Psoas muscle (tissue), 8 donors: ENCODE results near the gene XDH. TPM values are rescaled to one million over a fixed set of nuclear protein-coding genes. Genes with fewer than 3 reads are reported as not detected.
A peak's percentile ranks its signal among the peaks of the same experiment; 100 is the strongest.

Experiments
- ATAC-seq, 4 donors: fragments of 200-7000 bp; cut with Tn5 transposase; one replicate each; pipeline ENCODE4 v1.9.1; 2020; ENCODE audit warnings: moderate library complexity in 3 of 4, mild to moderate bottlenecking in 2 of 4
- DNase-seq, 2 donors: peaks; one replicate each; pipeline ENCODE4 v3.0.0-alpha.2; 2020
- H3K27ac ChIP-seq: fragments of 200-600 bp; one replicate; pipeline ENCODE4 v1.8.0; 2022
- H3K27me3 ChIP-seq, 3 donors: fragments of 200-600 bp in 1 of 3; one replicate each; pipeline versions ENCODE4 v1.6.1 to v1.8.0; 2013 to 2022; ENCODE audit warnings: low read length in 2 of 3, mild to moderate bottlenecking in 2 of 3, moderate library complexity in 1 of 3; ENCODE audit not compliant: insufficient read depth in 3 of 3
- H3K36me3 ChIP-seq, 2 donors: fragments of 200-600 bp in 1 of 2; one replicate each; pipeline versions ENCODE4 v1.6.1 to v1.8.0; 2013 to 2022; ENCODE audit warnings: low read depth in 1 of 2, mild to moderate bottlenecking in 1 of 2, moderate library complexity in 1 of 2; ENCODE audit not compliant: insufficient read depth in 1 of 2
- H3K4me1 ChIP-seq: fragments of 200-600 bp; one replicate; pipeline ENCODE4 v1.8.0; 2022
- H3K4me3 ChIP-seq: fragments of 200-600 bp; one replicate; pipeline ENCODE4 v1.8.0; 2022; ENCODE audit warnings: mild to moderate bottlenecking
- H3K9me3 ChIP-seq: fragments of 200-600 bp; one replicate; pipeline ENCODE4 v1.8.0; 2022
- CTCF ChIP-seq: fragments of 200-600 bp; IDR thresholded peaks from one replicate; pipeline ENCODE4 v1.8.0; 2022; ENCODE audit warnings: antibody characterized with exemption
- WGBS, 3 donors: extraction: QIAGEN DNeasy Blood & Tissue Kit; methylation state at CpG; one replicate each; pipeline versions ENCODE4 v1.1.6 to v1.1.7; 2013; 5-methylcytosine and 5-hydroxymethylcytosine counted together
- intact Hi-C, 2 donors: fragments of 100-400 bp; cut with DNase I; formaldehyde crosslinking; loops; one replicate each; pipeline versions ENCODE4 v1.11.0 to v1.14.2; 2022
- polyA plus RNA-seq, 3 donors: library from polyadenylated mRNA; stranded (reverse); fragments of 200-250 nt; gene quantifications; one replicate each; pipeline ENCODE4 v1.2.3, GENCODE V29; 2013
- total RNA-seq, 4 donors: library from RNA; stranded (reverse); fragmentation: NEBNext Ultra II Directional in 2 of 4; extraction: Animal tissue kit (Norgen Biotek cat#: 25700) in 2 of 4; gene quantifications; one replicate each; pipeline versions ENCODE4 v1.2.1 to v1.2.4, GENCODE V29; 2021 to 2023
- donor health status: healthy with polysubstance abuse.
- donor health status: DM: no; HTN: no; CAD: no; lungs with moderate emphysema.
- donor health status: Bipolar disorder and iron deficiency.
- donor health status: healthy.
- donor health status: DM: yes; HTN: yes; CAD: no.
- donor health status: DM: no; HTN: no; CAD: no.
- donor health status: DM: no; HTN: no; CAD: no.
- donor health status: DM: yes; HTN: yes; CAD: no.

Gene XDH
- total and polyA plus RNA-seq, 7 donors = 0.03 to 1.5 (median 0.09) TPM; not detected in 1

DNA sequence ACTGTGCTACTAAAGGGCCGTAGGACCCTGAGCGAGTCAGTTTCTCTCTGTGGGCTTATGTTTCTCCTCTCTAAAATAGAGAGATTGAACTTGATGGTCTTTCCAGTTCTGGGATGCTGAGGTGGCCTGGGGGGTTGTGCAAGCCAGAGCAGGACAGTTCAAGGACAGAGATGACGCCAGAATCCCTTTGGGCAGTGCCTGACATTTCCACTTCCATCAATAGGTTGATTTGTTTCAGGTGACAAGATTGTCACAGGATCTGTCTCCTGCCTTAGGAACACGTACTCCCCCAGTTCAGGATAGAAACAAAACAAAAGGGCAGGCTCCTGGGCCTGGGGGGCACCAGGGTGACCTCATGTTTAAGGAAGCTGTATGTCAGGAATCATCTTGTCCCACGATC, 82.0 kb downstream of the XDH start:
- Histone ChIP-seq H3K36me3 (no peaks in the 10 kb centered on the region), H3K4me3 (no peak overlapping the region), H3K9me3 (no peaks in the 10 kb centered on the region), H3K27ac (no peak overlapping the region), H3K27me3 (no peaks in the 10 kb centered on the region), H3K4me1 (peaks cover 5% of the 10 kb centered on the region)
- TF ChIP-seq CTCF = no peak
- ATAC-seq (no peak), DNase-seq (no peak)
- intact Hi-C loops = loop anchor here (2.0 to 10.0 kb wide), 3 partner anchors 95 to 1128 kb away; no protein-coding TSS in a partner anchor
- WGBS, 3 donors = 49 to 80% (median 70%) methylated on average over 5 of the region's 5 CpGs

DNA sequence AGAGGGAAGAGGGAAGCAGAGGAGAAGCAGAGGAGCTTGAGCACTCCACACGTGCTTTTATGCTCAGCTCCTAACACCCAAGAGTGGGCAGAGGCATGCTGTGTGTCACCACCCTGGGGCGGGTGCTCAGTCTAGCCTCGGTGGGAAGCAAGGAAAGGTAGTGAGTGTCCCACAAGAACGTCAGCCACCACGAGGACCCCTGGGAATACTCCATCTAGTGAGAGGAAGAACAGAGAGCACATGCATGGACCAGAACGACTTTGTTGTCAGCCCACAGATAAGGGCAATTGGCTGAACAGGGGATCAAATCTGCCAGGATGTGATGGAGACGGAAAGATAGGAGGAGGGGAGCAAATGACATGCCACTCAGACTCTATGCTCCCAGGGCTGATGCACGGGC, 83.4 kb downstream of the XDH start:
- no peak overlapping the region for H3K4me3 ChIP-seq
- no peak for TF ChIP-seq CTCF
- WGBS, 3 donors = 55 to 63% (median 60%) methylated on average over 8 of the region's 8 CpGs
- H3K4me1 ChIP-seq = peaks cover 5% of the 10 kb centered on the region
- DNase-seq (no peak), ATAC-seq (no peak)
- no peak overlapping the region for H3K27ac ChIP-seq
- H3K36me3 ChIP-seq = no peaks in the 10 kb centered on the region
- intact Hi-C loops = loop anchor here (5.0 to 10.0 kb wide), 2 partner anchors 94 to 1126 kb away; no protein-coding TSS in a partner anchor
- no peaks in the 10 kb centered on the region for H3K27me3 ChIP-seq
- H3K9me3 ChIP-seq = no peaks in the 10 kb centered on the region

- 52 to 66% (median 65%) methylated on average over 2 of the region's 2 CpGs for WGBS, 3 donors
- no peak overlapping the region for H3K27ac ChIP-seq
- ATAC-seq (no peak), DNase-seq (no peak)
- no peaks in the 10 kb centered on the region for H3K36me3 ChIP-seq
- H3K9me3 ChIP-seq = no peaks in the 10 kb centered on the region
- intact Hi-C loops = no loop called here
- TF ChIP-seq CTCF = no peak
- H3K4me1 ChIP-seq = no peaks in the 10 kb centered on the region
- no peaks in the 10 kb centered on the region for H3K27me3 ChIP-seq
- no peak overlapping the region for H3K4me3 ChIP-seq
Observed at GRCh38 chr2:31329081-31329625, 85.4 kb downstream of the XDH start.

DNA sequence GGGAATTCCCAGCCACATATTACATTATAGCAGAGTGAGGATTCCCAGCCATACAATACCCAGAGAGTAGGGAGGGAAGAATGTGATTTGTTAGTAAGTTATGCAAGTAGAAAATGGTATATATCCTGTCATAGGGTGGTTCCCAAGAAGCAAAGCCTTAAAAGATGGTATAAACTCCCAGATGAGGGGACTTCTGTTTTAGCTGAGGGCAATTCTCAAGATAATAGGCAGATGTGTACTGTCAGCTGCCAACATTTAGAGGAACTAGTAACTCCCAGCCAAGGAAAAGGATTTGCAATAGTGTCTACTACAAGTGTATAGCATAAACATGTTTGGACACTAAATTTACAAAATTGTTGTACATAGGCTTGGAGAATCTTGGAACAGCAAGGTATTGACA, 86.5 kb downstream of the XDH start:
- no peak overlapping the region for H3K4me3 ChIP-seq
- ATAC-seq (no peak), DNase-seq (no peak)
- H3K27ac ChIP-seq = no peak overlapping the region
- H3K9me3 ChIP-seq = no peaks in the 10 kb centered on the region
- no peak for TF ChIP-seq CTCF
- peaks cover 2% of the 10 kb centered on the region for H3K4me1 ChIP-seq
- no peaks in the 10 kb centered on the region for H3K27me3 ChIP-seq
- intact Hi-C loops = no loop called here
- no peaks in the 10 kb centered on the region for H3K36me3 ChIP-seq

- peak in 1 of 4 donors; percentile 48 for ATAC-seq
- TF ChIP-seq CTCF = no peak
- Histone ChIP-seq H3K27ac (no peak overlapping the region), H3K27me3 (no peaks in the 10 kb centered on the region), H3K9me3 (no peaks in the 10 kb centered on the region), H3K36me3 (no peaks in the 10 kb centered on the region), H3K4me1 (peaks cover 8% of the 10 kb centered on the region), H3K4me3 (no peak overlapping the region)
- DNase-seq = no peak
- WGBS, 3 donors = 90 to 96% (median 94%) methylated on average over 1 of the region's 1 CpG
- intact Hi-C loops = no loop called here
Observed at GRCh38 chr2:31327505-31327904, 87.0 kb downstream of the XDH start.
